Nucleus accumbens (tissue), 56 donors: Measurements from ENCODE around the gene ALDH1B1.

ENCODE experiments used
- DNase-seq, 56 donors: peaks; one replicate each; lab custom pipeline; 2025; lab: John Stamatoyannopoulos, UW

The ALDH1B1 gene

DNA sequence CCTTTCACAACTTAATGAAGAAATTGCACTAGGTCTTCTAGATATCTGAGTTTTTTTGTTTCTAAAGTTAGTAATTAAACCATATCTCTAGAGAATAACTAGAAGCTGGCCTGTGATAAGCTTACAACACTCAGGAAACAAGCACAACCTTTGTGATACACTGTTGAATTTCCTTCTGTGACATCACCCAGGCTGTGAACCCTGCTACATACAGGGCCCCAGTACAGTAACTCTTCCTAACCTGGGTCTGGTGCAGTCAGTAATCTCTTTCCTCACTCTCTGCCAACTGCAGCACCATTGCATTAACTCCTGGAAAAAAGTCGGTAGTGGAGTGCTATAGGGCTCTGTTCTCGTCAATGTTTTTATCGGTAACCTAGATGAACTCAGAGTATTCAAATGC, 42.4 kb downstream of the ALDH1B1 start:
- no peak for DNase-seq

DNA sequence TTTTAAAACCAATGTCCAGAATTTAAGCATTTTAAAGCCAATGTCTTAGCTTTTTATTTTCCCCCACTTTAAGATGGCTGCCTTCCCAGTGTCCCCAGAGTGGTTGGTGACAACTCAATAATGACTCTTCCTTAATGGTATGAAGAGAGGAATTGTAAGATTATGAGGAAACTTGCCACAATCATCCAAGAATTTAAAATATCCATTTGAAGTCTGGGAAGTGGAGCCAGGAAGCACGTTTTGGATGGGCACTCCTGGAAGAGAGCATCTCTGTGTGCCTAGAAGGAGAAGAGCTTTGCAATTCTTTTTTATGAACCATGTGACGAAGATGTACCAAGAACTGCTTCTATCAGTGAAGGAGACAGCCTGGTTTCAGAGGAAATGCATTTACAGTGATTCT, 43.0 kb downstream of the ALDH1B1 start:
- no peak for DNase-seq

DNA sequence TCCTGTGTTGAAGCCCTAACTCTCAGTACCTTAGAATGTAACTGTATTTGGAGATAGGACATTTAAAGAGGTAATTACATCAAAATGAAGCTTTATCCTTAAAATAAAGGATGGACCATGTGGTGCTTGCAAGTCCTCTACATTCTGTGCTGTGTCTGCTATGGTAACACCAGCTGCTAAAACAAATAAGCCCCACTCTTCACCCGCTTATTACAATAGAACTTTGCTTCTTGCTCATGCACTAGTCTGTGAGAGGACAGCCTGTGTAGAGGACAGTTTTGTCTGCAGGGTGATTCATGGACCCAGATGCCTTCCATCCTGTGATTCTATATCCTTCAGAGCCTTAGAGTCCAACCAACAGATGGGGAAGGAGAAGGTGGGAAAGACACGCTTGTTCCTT, 44.2 kb downstream of the ALDH1B1 start:
- no peak for DNase-seq

DNA sequence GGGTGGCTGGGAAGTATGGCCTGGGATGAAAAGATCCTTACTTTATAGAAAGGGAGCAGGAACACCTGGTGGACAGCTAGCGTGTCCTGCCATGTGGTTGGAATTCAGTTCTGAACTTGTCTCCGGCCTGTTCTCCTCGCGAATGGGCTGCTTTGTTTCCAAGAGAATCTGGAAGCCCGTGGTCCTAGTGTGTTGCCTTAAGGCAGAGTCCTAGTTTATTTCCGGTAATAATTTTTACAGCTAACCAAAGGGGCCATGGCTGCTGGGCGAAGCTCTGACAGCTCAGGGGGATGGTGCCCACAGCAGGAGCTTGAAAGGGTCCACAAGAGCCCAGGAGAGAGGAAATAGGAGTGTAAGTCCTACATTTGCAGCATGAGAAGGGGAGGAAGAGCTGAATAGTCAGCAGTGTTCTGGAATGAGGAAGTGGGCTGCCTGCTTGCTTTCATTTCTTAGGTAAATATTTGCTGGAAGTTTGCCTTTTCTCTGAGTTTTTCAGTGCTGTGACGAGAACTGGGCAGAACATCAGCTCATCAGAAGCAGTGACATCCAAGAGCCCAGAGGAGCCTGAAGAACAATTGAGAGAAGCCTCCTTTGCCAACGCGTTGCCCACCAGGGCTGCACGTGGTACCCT, 44.8 kb downstream of the ALDH1B1 start:
- DNase-seq, result no peak

DNA sequence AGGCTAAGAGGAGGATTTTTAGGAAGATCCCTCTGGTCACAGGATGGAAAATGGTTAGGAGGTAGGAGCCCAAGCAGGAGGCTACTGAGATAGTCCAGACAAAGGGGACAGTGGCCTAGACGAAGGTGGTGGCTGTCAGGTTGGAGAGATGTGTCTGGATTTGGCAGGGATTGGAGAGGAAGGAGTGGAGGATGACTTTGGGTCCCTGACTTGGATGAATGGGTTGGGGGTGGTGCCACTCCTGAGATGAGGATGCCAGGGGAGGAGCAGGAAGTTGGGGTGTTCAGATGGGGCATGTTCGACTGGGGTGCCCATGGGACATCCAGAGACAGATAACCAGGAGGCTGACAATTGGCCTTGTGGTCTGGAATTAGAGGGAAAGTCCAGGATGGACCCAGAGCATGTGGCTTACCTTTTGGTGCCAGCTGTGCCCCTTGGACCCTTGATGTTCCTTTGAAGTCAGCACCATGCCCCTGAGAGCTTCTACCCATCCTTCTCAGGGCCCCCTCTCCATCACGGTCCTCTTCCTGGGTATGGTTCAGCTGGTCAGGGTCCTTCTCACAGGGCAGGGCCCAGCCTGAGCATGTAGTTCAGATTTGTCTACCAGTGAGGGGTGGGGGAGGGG, 46.9 kb downstream of the ALDH1B1 start:
- no peak for DNase-seq

DNA sequence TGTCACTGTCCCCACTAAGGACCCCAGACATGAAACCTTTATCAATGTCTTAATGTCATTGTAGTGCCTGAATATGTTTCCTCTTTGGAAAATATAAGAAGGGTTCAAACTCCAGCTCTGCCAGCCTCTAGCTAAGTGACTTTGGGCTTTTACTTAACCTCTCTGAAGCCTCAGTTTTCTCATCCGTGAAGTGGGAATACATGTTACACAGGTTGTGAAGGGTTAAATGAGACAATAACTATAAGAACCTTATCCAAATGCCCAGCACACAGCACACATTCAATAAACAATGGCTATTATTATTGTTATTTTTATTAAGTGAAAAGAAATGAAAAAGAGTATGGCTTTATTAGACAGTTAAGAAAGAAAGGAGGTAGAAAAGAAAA, 47.4 kb downstream of the ALDH1B1 start:
- no peak for DNase-seq

DNA sequence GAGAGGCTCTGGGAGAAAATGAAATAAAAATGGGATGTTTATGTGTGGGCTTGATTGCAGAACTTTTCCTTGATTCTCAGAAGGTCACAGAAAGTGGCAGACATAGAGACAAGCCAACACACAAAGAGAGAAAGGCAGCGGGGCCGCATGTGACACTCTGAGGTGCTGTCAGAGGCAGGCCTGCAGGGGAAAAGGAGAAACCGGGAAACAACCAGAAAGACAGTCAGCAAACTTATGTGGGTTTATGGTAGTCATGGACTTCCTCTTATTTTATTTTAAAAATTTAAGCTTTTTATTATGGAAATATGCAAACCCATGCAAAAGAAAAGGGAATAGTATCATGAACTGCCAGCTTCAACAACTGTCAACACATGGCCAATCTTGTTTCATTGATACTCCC, 48.0 kb downstream of the ALDH1B1 start:
- DNase-seq, result no peak

DNA sequence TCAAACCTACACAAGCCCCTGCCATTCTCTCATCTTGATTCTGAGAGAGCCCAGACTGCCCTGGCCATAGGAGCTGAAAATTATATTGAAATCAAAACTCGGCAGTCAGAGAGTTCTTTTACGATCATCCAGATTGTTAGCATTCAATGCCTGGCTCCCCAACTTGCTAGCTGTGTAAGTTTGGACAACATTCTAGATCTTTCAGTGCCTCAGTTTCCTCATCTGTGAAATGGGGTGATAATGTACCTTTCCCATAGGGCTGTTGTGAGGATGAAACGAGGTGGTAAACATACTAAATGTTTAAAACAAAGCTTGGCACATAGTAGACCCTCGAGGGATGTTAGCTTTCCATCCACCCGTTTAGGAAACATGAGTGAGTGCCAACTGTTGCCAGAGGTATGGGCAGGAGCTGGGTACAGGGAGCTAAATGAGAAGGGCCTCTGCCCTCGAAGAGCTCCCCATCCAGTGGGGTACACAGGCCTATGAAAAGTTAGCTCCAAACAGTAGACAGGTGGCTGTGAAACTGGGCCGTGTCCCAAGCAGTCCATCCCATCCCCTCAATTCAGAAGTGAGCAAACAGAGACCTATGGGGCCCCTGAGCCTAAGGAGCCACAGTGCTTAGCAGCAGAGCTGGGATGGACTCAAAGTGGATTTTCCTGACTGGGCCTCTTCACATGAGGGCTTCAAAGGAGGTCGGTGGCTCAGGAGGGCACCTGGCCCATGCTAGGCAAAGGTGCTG, 49.0 kb downstream of the ALDH1B1 start:
- DNase-seq, result no peak

DNA sequence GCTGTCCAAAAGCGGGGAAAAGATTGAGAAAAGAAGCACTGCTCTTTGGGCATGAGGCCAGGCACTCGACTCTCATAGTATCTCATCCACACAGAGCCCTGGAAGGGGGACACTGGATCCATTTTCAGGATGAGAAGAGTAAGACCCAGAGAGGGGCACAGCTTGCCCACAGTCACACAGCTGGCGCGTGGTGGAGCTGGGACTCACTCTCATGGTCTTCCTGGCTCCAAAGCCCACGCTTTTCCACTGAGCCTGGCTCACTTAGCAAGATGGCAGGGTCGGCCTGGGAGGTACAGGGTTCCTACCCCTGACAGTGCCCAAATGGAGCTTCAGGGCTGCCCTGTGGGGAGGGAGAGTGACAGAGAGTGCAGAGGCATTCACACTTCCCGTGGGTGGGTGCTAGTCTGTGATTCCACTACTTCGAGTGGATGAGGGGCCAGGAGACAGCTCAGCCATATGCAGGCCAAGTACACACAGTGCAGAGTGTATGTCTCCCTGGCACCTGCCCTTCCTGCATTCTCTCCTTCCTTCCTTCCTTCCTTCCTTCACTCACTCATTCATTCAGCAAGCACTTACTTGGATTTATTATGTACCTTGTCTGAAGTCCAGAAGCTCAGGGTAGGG, 50.1 kb downstream of the ALDH1B1 start:
- no peak for DNase-seq

DNA sequence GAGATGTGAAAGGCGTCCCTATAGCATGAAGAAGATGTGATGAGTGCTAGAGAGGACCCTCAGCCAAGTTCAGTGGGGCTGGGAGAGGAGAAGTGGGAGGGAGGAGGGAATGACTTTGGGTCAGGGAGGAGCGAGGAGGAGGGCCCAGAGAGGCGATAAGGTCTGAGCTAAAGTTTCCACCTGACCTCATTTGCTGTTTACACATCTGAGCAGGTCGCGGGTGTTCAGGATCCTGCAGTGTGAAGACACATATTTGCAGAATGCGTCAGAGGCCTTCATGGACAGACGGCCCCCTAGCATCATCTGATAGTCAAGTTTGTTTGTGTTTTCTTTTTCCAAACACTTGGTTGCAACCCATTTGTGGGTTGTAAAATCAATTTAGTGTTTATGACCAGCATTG, 50.7 kb downstream of the ALDH1B1 start:
- no peak for DNase-seq

DNA sequence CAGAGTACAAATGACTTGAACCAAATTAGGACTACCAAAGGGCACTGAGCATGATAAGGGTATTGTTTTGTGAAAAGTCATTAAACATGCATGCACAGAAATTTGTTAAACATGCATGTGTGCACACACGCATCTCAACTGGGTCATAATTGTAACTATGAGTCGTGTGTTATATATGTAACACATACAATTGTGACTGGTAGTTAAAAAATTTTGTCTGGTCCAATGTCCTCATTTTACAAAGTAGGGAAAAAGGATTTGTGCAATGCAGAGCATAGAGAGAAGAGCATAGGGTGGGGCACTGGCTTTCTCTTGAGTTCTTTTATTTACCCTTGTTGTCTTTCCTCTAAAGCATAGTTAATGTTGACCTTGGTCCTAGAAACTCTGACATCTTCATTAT, 51.1 kb downstream of the ALDH1B1 start:
- no peak for DNase-seq

DNA sequence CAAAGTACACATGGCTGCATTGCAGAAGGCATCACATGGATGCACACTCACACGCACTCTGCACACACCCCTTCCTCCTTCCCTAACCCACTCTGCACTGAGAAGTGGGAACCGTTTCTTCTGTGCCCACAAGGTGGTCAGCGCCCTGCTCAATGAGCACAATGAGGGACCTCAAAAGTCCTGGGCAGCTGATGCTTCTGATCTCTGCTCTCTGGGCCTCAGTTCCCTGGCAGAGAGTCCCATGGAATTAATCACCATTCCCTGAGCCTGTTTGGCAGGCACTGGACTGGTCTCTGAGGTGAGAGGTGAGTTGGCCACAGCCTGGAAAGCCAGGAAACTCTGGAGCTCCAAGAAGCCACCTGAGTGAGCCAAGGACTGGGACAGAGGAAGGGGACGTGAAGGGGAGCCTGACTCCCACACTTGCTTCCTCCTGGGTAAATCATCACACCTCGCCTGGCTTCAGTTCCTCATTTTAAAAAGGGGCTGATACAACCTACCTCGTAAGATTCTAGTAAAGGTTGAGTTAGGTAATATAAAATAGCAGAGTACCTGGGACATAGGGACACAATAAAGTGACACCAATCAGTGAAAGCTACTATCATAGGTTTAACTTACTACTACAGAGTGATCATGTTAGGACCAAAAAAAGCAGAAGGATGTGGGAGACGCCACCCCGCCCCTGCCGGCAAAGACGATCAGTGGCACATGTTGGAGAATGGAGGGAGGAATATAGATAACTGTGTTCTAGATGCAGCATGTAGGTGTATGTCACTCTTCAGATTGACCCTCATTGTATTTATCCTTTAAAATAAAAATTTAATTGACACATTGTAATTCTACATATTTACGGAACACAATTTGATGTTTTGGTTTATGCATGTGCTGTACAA, 52.9 kb downstream of the ALDH1B1 start:
- DNase-seq, result no peak

DNA sequence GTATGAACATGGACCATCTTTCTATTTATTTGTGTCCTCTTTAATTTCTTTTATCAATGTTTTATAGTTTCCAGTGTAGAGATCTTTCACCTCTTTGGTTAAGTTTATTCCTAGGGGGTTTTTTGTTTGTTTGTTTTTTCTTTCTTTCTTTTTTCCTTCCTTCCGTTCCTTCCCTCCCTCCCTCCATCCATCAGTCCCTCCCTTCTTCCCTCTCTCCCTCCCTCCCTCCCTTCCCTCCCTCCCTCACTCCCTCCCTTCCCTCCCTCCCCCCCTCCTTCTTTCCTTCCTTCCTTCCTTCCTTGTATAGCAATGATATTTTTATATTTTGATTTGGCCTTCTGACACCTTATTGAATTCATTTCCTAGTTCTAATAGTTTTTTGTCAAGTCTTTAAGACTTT, 55.2 kb downstream of the ALDH1B1 start:
- no peak for DNase-seq
